Fibroblast of lung (primary cell): ENCODE data around the gene KRTAP1-5.

Experiments used
- CTCF ChIP-seq, 2 donors: IDR thresholded peaks in 1 of 2; conservative IDR thresholded peaks in 1 of 2; 1 replicate in 1 of 2; 2 replicates in 1 of 2; pipeline ENCODE4 v1.5.1; 2011 to 2012; ENCODE audit warnings: low read length in 2 of 2, control low read depth in 1 of 2, inconsistent platforms in 1 of 2, low read depth in 1 of 2, mild to moderate bottlenecking in 1 of 2
- EZH2 ChIP-seq: IDR thresholded peaks from 2 replicates; pipeline ENCODE4 v1.5.1; 2012; ENCODE audit warnings: low read length, control low read depth, mild to moderate bottlenecking; ENCODE audit errors: missing control alignments

- TF ChIP-seq CTCF (conservative IDR thresholded peaks at IDR 0.05 in 1 of 2, IDR thresholded peaks at IDR 0.05 in 1 of 2; ENCODE audit: low read depth in 1 of 2, low read length in 2 of 2) (no peak), EZH2 (no peak)
Observed at GRCh38 chr17:41016578-41017215, 10.3 kb downstream of the KRTAP1-5 start.
